ENCODE data around the gene P2RY6. TPM values are rescaled to one million over a fixed set of nuclear protein-coding genes. Genes with fewer than 3 reads are reported as not detected.

P2RY6 gene, protein sequence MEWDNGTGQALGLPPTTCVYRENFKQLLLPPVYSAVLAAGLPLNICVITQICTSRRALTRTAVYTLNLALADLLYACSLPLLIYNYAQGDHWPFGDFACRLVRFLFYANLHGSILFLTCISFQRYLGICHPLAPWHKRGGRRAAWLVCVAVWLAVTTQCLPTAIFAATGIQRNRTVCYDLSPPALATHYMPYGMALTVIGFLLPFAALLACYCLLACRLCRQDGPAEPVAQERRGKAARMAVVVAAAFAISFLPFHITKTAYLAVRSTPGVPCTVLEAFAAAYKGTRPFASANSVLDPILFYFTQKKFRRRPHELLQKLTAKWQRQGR
- total RNA-seq, result not detected in 2 replicates

DNA sequence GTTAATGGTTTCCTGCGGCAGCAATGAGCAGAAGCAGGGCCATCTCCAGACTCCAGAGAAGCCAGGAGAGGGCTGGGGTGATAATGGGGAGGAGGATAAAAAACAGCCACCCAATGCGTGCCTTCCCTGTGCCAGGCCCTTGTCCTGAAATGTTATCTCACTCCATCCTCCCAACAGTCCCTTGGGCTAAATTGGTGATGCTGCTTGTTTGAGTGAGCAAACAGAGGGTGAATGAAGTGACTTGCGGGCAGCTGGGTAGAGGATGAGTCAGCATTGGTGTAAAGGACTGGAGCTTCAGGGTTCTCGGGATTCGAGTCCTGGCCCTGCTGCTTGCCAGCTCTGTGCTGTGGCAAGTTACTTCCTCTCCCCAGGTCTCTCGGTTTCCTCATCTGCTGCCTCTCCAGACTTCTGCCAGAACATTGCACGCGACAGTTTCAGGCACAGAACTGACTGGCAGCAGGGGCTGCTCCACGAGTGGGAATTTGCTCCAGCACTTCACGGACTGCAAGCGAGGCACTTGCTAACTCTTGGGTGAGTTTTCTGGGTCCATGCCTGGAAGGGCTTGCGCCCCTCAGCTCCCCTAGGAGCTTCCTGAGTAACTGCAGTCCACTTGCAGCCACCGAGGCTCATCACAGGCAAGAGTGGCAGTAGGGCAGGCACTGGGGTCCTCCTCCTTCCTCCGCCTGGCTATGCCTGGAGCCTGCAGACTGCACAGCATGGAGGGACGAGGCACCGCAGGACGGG lies at the start of gene P2RY6:
Gene P2RY6, plus strand, starts transcription at position 403 of the 744 bp plus-strand sequence. CDS start 24,181 bp downstream, outside the sequence.

DNA sequence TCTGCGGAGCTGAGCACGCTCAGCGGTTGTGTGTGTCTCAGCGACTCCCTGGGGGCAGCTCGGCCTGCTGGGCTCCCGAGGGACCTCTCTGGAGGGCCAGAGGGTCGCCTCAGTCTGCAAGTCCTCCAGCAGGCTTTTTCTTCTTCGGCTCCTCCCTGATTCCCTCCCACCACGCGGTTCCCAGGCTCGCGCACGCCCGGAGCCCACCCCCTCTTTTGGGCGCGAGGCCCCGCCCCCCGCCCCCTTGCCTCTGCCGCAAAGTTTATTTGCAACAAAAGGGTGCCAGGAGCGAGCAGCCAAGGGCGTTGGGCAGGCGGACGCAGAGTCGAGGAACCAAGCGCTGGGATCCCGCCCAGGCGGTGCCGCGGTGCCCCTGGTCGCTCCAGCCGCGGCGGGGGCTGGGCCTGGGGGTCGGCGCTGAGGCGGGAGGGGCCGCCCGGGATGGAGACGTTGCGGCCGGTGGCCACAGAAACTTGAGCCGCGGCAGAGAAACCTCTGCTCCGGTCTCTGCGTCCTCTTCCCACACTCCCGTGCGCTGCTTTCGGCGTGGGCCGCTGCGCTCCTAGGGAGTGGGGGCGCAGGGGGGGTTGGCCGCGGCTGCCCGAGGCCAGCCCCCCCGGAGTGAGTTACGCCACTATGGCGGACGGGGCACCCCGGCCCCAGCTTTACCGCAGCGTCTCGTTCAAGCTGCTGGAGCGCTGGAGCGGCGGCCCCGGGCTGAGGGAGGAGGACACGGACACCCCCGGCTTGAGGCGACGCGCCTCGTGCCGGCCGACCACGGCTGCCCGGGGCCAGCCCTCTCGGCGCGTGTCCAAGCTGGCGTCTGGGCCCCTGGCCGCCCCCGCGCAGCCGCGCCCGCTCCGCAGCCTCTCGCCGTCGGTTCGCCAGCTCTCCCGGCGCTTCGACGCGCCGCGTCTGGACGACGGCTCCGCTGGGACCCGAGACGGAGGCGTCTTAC lies 36.1 kb downstream of the P2RY6 start, which contains the start of gene ARHGEF17:
Gene ARHGEF17, plus strand, starts transcription at position 274 of the 958 bp plus-strand sequence. Its CDS starts 363 bp downstream, at position 637.

Other genes starting within 250 kb of the P2RY6 start
- gene FCHSD2, start 130.0 kb upstream of the P2RY6 start, total RNA-seq, result 5.8 and 10.8 TPM in 2 replicates
- not detected in 2 replicates for gene P2RY2, start 54.1 kb upstream of the P2RY6 start, total RNA-seq
- gene ARHGEF17, start 35.9 kb downstream of the P2RY6 start, total RNA-seq, result 26.5 and 31.0 TPM in 2 replicates
- gene RELT, start 104.1 kb downstream of the P2RY6 start, total RNA-seq, result 3.2 and 4.1 TPM in 2 replicates

Measured in myometrial cell (primary cell).